ENCODE results near the gene PTPRM. TPM values are rescaled to one million over a fixed set of nuclear protein-coding genes. Genes with fewer than 3 reads are reported as not detected.

PTPRM gene
- polyA plus RNA-seq, 2 of the 4 experiments (the other 2 are of a cell fraction) = 44.5 to 199 TPM

DNA sequence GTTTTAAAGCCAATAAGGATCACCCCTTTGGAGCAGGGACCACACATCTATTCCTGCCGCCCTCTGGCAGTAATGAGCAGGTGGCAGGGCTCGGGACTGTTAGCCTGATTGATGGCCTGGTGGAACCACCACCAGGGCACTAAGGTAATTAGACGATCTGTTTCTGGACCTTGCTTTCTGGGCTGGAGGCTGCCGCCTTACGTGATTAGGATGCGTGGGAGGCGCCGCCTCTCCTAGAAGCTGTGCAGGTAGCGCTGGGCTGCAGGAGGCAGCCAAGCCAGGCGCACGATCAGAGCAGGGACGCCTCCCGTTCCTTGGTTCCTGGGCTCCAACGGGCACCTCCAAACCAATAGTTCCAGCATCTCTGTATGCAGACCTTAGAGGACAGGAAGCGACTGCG is 799.5 kb downstream of the PTPRM start:
- DNase-seq (ENCODE audit: low read depth in 1 of 2, low spot score in 1 of 2) (no peak), ATAC-seq (no peak), FAIRE-seq (no peak)
- WGBS (ENCODE audit: missing lambda C conversion rate) = 96% methylated on average over 10 of the region's 16 CpGs
- Histone ChIP-seq H3K27ac (peak overlapping the region in 1 of 2 experiments; percentile 73; a peak in 1 of 6 replicates), H3K4me1 (peaks cover 9% of the 10 kb centered on the region), H3K9me3 (no peaks in the 10 kb centered on the region), H3K4me3 (no peak overlapping the region), H3K4me2 (peak overlapping the region; percentile 61)
- CTCF ChIA-PET = interaction anchor here (0.5 to 1.1 kb wide), 2 partner anchors 23 to 225 kb away, joined by 3 to 5 read pairs; no protein-coding TSS in a partner anchor
- TF ChIP-seq HEYL (CRISPR knock-in tag; IDR thresholded peaks at IDR 0.05) (no peak), GATA3 (IDR thresholded peaks at IDR 0.05; ENCODE audit: borderline replicate concordance) (no peak), ESRRA (IDR thresholded peaks at IDR 0.05; ENCODE audit: borderline replicate concordance, low read length) (no peak), EHF (CRISPR knock-in tag; IDR thresholded peaks at IDR 0.05) (no peak), RCOR1 (IDR thresholded peaks at IDR 0.05; ENCODE audit: low read depth, low read length) (no peak), PHF8 (IDR thresholded peaks at IDR 0.05; ENCODE audit: borderline replicate concordance, low read depth) (no peak), TP53 (CRISPR knock-in tag; IDR thresholded peaks at IDR 0.05) (no peak), SREBF2 (IDR thresholded peaks at IDR 0.05) (no peak), MAFK (IDR thresholded peaks at IDR 0.05; ENCODE audit: partially characterized antibody) (no peak), FOXS1 (CRISPR knock-in tag; IDR thresholded peaks at IDR 0.05) (no peak), RFX5 (IDR thresholded peaks at IDR 0.05) (no peak), POLR2AphosphoS2 (conservative IDR thresholded peaks at IDR 0.05; ENCODE audit: low read length) (no peak), EHMT2 (IDR thresholded peaks at IDR 0.05; ENCODE audit: low read depth) (no peak), FOSB (CRISPR knock-in tag; IDR thresholded peaks at IDR 0.05) (no peak), JUNB (IDR thresholded peaks at IDR 0.05) (no peak)
- TF ChIP-seq, protein P1, sequence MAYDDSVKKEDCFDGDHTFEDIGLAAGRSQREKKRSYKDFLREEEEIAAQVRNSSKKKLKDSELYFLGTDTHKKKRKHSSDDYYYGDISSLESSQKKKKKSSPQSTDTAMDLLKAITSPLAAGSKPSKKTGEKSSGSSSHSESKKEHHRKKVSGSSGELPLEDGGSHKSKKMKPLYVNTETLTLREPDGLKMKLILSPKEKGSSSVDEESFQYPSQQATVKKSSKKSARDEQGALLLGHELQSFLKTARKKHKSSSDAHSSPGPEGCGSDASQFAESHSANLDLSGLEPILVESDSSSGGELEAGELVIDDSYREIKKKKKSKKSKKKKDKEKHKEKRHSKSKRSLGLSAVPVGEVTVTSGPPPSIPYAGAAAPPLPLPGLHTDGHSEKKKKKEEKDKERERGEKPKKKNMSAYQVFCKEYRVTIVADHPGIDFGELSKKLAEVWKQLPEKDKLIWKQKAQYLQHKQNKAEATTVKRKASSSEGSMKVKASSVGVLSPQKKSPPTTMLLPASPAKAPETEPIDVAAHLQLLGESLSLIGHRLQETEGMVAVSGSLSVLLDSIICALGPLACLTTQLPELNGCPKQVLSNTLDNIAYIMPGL (CRISPR knock-in tag; IDR thresholded peaks at IDR 0.05; ENCODE audit: borderline replicate concordance) = no peak
- TF ChIP-seq, protein P2, sequence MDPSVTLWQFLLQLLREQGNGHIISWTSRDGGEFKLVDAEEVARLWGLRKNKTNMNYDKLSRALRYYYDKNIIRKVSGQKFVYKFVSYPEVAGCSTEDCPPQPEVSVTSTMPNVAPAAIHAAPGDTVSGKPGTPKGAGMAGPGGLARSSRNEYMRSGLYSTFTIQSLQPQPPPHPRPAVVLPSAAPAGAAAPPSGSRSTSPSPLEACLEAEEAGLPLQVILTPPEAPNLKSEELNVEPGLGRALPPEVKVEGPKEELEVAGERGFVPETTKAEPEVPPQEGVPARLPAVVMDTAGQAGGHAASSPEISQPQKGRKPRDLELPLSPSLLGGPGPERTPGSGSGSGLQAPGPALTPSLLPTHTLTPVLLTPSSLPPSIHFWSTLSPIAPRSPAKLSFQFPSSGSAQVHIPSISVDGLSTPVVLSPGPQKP (IDR thresholded peaks at IDR 0.05; ENCODE audit: low read depth, low read length) = no peak
- TF ChIP-seq, protein P3, sequence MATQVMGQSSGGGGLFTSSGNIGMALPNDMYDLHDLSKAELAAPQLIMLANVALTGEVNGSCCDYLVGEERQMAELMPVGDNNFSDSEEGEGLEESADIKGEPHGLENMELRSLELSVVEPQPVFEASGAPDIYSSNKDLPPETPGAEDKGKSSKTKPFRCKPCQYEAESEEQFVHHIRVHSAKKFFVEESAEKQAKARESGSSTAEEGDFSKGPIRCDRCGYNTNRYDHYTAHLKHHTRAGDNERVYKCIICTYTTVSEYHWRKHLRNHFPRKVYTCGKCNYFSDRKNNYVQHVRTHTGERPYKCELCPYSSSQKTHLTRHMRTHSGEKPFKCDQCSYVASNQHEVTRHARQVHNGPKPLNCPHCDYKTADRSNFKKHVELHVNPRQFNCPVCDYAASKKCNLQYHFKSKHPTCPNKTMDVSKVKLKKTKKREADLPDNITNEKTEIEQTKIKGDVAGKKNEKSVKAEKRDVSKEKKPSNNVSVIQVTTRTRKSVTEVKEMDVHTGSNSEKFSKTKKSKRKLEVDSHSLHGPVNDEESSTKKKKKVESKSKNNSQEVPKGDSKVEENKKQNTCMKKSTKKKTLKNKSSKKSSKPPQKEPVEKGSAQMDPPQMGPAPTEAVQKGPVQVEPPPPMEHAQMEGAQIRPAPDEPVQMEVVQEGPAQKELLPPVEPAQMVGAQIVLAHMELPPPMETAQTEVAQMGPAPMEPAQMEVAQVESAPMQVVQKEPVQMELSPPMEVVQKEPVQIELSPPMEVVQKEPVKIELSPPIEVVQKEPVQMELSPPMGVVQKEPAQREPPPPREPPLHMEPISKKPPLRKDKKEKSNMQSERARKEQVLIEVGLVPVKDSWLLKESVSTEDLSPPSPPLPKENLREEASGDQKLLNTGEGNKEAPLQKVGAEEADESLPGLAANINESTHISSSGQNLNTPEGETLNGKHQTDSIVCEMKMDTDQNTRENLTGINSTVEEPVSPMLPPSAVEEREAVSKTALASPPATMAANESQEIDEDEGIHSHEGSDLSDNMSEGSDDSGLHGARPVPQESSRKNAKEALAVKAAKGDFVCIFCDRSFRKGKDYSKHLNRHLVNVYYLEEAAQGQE (IDR thresholded peaks at IDR 0.05) = no peak
- TF ChIP-seq, protein P4, sequence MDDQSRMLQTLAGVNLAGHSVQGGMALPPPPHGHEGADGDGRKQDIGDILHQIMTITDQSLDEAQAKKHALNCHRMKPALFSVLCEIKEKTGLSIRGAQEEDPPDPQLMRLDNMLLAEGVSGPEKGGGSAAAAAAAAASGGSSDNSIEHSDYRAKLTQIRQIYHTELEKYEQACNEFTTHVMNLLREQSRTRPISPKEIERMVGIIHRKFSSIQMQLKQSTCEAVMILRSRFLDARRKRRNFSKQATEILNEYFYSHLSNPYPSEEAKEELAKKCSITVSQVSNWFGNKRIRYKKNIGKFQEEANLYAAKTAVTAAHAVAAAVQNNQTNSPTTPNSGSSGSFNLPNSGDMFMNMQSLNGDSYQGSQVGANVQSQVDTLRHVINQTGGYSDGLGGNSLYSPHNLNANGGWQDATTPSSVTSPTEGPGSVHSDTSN (IDR thresholded peaks at IDR 0.05) = no peak
- POLR2A ChIA-PET = no interaction called here
